Pons (tissue), 1 donor: ENCODE data around the gene AXL.
"Not testable (repeated sequence)": the region's sequence is repeated elsewhere in the genome, so short reads cannot be mapped to it uniquely, and the experiment has no call there.

Source experiments
- DNase-seq: peaks from one replicate; pipeline ENCODE4 v3.0.0-alpha.2; 2016; ENCODE audit warnings: low spot score

Gene AXL

GRCh38 chr19:41276231-41276630 lies 57.2 kb downstream of the AXL start:
- DNase-seq, result no peak

DNA sequence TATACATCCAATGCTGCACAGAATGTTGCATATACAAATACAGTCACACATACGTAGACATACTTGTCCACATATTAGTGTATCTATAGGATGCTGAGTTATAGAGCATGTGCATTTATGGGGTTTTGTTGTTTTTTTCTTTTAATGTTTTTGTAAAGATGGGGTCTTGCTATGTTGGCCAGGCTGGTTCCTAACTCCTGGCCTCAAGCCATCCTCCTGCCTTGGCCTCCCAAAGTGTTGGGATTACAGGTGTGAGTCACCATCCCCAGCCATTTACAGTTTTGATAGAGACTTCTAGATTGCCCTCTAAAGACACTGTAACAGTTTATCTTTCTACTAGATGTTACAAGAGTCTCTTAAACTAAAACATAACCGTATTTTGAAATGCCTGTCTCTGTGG lies 59.5 kb downstream of the AXL start:
- DNase-seq, result no peak

GRCh38 chr19:41288673-41289530 lies 69.9 kb downstream of the AXL start:
- DNase-seq, result no peak

- DNase-seq, result not testable (repeated sequence)
Measured at GRCh38 chr19:41289814-41290213, 70.8 kb downstream of the AXL start.

DNA sequence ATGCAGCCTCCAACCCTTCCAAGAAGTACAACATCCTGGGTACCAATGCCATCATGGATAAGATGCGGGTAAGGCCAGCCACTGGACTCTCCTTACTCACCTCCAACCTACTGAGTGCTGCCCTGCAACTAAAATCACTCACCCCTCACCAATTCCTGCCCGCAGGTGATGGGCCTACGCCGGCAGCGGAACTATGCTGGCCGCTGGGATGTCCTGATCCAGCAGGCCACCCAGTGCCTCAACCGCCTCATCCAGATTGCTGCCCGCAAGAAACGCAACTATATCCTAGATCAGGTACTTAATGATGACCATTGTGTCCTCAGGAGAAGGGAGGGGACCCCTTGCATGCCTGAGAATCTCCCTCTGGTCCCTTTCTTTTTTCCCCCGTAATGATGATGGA lies 75.4 kb downstream of the AXL start:
- no peak for DNase-seq

GRCh38 chr19:41295499-41295898 lies 76.5 kb downstream of the AXL start:
- no peak for DNase-seq

GRCh38 chr19:41296433-41296871 lies 77.4 kb downstream of the AXL start:
- no peak for DNase-seq

DNA sequence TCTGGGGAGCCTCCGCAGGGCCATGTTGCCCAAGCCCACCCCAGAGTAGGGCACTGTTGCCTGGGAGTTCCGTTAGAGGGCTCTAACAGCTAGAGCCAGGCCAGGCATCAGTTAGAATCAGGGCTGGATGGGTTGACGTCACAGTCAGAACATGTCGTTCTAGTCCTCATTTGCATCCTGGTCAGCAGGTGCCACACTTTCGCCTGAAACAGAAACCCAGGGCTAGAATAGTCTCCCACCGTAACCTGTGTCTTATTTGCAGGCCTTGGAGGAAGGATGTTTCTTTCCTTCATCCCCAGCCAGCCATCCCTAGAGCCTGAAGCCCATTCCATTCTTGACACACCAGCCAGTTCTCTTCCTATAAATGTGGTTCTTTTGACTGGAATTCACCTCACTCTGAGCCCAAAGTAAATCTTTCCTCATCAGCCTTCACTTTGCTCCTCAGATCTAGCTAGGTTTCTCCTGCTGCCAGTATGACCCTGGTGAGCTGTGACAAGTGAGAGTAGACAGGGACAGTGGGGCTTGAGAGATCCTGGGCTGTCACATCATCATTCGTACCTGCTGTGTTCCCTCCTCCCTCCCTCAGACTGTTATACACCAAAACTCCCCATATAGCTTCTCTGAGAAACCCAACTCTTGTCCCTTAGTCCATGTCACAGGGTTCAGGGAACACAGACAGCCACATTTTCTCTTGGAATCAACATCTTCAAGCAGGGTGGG lies 78.8 kb downstream of the AXL start:
- DNase-seq, result no peak

- peak; percentile 23 for DNase-seq
Measured at GRCh38 chr19:41298348-41298964, 79.4 kb downstream of the AXL start.

DNA sequence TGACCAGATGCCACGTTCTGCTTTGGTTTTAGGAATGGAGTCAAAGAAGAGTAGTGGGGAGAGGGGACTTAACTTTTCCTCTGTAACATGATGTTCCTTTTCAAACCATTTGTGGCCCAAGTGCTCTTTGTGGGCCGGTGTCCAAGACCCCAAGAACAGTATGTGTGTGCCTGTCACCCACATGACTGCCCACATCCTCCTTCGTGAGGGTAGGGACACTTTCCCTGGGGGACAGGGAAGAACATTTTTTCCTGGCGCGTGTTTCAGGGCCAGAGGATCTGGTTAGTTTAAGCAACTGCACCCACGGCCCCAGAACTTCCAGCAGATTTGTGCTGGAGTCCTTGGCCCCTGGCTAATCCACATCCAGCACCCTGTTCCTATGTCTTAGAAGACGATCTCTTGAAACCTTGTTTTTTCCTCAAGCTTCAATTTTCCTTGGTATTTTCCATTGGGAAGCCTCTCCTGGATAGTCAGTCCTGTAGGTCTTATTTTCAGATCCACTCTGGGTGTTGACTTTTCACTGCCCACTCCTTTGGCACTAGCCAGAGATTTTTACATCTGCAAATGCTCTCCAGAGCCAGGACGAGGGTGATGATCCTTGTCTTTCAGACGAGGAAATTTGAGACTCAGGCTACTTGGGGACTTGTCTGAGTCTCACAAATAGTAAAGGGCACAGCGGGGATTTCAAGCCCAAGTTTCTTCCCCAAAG lies 80.2 kb downstream of the AXL start:
- no peak for DNase-seq

- DNase-seq, result peak; percentile 40
Measured at GRCh38 chr19:41299755-41300089, 80.7 kb downstream of the AXL start.

GRCh38 chr19:41300555-41300954 lies 81.5 kb downstream of the AXL start:
- DNase-seq, result no peak

DNA sequence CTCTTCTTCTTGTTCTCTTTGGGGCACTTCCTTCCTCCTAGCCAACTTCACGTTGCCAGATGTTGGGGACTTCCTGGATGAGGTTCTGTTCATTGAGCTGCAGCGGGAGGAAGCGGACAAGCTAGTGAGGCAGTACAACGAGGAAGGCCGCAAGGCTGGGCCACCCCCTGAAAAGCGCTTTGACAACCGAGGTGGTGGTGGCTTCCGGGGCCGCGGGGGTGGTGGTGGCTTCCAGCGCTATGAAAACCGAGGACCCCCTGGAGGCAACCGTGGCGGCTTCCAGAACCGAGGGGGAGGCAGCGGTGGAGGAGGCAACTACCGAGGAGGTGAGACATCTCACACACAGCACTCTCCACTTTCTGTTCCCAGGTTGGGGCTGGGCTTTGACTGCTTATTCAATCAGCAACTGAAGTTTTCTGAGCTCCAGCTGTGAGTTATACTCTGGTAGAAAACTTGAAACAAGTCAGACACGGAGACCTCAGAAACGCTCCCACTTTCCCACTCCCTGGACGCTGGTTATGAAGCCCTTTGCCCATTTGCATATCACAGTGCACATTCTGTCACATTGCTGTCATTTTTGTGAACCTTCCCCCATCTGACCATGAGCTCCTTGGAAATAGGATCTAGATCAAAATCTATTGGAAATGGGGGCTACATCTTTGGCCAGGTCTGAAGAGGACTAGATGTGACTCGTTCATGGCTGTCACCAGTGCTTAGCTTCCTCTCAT lies 83.8 kb downstream of the AXL start:
- DNase-seq, result no peak

DNA sequence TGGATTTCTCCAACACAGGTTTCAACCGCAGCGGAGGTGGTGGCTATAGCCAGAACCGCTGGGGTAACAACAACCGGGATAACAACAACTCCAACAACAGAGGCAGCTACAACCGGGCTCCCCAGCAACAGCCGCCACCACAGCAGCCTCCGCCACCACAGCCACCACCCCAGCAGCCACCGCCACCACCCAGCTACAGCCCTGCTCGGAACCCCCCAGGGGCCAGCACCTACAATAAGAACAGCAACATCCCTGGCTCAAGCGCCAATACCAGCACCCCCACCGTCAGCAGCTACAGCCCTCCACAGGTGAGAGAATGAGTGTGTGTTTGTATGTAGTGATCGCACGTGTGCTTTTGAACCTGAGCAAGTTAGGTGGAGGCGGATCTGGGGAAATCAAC lies 84.9 kb downstream of the AXL start:
- no peak for DNase-seq

DNA sequence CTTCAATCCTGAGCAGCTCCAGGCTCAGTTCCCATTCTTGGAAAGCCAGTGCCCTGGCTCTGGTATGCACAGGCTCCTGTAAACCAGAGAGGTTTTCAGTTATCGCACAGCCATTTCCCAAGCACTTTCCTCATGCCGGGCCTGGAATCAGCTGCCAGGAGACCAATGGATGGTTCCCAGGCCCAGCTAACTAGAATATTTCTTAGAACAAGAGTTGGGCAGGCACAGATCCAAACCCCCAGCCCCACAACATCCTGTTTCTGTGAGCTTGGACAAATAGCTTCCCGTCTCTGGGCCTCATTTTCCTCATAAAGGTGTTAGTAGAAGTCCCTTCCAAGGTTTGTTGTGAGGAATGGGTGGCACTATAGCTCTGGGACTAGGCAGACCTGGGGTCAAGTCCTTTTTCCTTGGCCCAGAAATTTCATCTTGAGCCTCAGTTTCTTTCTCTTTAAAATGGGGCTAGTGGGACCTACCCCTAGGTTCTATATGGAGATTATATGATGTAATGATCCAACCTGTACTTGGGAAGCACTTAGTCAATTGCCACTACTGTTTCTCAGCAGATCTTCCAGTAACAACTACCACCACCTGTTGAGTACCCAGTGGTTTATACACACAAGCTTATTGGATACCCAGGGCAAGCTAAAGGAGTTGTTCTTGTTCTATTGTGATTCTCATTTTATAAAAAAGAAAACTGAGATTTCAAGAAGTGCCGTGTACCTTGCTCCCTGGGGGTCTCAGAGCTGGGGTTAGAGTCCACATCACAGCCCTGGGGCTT lies 85.9 kb downstream of the AXL start:
- no peak for DNase-seq

GRCh38 chr19:41305927-41306793 lies 87.1 kb downstream of the AXL start:
- DNase-seq, result no peak

DNA sequence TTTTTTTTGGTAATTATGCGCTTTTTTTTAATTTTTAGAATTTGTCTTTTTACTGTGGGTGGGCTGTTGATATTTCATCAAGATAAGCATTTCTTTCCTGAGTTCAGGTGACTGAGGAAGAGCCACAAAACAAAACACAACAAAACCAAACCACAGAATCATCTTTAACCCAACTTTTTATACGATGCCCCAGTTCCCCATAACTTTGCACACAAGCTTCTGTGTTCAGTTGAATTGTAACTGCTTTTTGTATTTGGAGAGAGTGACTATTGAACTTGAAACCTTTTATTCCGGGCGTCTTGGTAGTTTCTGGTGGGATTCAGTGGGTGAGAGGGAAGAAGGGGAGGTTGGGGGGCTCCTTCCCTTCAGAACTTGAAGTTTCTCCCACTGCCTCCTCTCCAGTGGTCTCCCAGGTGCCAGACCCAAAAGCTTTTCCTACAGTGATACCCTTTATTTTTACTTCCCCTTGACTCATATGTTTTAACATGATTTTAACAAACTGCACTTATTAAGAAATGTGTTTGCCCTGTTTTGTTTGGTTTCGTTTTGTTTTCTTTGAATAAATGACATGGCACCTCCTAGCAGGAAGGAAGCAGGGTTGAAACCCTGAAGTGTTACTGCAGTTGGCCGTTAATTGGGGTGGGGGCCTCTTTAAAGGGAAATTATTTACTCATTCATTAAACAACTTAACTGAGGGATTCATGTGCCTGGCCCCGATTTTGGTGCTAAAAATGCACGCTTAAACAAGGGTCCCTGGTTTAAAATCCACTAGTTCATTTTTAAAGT lies 88.3 kb downstream of the AXL start:
- DNase-seq, result no peak

DNA sequence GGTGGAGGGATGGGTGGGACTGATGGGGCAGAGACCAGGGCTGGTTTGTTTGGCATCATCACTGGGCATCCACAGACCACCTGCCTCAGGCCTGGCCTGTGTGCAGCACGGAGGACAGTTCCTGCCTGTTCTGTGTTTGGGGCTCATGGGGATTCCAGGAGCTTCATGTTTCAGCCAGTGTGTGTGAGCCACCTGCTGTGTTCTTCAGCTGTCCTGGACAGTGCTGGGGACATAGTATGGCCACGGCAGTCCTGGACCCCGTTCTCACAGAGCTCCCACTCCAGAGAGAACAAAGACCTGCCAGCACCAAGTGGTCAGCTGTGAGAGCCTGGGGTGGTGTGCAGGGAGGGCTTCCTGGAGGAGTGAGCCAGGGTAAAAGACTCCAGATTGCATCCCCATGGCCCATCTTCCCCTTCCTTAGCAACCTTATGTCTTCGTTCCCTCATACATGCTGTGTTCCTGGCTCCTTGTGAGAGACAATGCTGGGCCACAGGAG lies 89.0 kb downstream of the AXL start:
- DNase-seq, result no peak
